Kidney tubule cell (primary cell): ENCODE results near the gene SCARF1.

Experiments
- DNase-seq: peaks from one replicate; pipeline ENCODE4 v3.0.0-alpha.2; 2018; ENCODE audit warnings: low spot score

Gene SCARF1

DNA sequence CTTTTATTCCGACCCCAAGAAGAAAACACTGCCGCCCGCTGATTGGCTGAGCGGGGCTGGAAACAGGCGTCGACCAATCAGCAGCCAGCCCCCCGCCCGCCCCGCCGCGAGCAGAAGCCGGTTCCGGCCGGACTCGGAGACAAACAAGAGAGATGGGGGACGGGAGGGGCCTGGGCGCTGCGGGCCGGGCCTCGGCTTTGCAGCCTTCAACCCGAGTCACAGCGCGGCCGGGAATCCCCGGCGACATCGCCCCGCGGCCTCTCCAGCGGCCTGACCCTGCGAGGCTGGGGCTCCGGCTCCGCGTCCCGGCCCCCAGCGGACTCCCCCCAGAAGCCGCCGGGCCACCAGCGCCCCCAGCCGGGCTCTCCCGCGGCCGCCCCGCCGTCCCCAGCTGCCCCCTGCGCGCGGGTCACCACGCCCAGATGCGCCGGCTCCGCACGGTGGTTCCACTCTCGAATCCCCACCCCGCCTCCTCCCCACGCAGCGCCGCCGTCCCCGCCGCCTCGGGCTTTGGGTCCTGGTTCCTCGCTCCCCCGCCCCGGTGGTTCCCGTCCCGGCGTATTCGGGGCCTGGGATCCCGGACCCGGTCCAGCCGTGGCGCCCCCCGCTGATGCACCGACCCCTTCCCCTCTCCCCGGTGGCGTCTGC lies 16.6 kb downstream of the SCARF1 start:
- DNase-seq: peak; percentile 95

DNA sequence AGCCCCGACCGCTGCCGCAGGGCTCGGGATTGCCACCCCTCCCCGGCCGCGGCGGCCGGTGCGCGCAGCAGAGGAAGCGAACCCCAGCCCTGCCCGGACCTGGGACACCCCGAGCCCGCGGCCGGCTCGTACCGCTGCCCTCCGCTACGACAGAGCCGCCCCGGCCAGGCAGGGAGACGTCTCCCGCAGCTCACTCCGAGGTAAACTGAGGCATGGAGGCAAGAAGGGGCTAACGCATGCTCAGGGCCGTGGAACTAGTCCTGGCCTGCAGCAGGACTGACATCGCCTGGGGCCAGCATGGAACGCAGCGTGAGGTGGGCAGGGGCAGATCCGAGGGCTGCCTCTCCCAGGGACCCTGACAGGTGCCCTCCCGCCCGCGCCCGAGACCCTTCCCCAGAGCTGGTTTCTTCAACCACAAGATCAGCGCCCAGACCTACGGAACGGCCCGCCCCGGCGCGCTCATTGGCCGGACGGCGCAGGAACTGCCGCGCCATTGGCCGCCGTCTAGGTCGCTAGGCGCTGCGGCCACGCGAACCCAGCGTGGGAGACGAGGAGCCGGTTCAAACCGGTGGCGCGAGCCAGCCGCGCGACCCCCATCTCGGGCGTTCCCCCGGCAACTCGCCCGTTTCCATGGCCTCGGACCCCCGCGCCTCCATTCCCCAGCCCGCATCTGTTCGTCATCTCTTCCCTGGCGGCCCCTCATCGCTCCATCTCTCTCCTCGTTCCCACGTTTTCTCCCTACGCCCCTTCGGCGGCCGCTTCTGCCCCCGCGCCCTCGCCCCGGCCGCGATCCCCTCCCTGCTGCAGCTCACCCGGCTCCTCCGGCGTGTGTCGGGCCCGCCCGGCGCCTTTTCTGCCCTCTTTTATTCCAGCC lies 17.3 kb downstream of the SCARF1 start, which contains the start of gene SLC43A2:
TSS of gene SLC43A2 (minus strand) at position 853 of the 874 bp plus-strand sequence. CDS start 960 bp downstream, outside the sequence.
- DNase-seq: peak; percentile 79

DNA sequence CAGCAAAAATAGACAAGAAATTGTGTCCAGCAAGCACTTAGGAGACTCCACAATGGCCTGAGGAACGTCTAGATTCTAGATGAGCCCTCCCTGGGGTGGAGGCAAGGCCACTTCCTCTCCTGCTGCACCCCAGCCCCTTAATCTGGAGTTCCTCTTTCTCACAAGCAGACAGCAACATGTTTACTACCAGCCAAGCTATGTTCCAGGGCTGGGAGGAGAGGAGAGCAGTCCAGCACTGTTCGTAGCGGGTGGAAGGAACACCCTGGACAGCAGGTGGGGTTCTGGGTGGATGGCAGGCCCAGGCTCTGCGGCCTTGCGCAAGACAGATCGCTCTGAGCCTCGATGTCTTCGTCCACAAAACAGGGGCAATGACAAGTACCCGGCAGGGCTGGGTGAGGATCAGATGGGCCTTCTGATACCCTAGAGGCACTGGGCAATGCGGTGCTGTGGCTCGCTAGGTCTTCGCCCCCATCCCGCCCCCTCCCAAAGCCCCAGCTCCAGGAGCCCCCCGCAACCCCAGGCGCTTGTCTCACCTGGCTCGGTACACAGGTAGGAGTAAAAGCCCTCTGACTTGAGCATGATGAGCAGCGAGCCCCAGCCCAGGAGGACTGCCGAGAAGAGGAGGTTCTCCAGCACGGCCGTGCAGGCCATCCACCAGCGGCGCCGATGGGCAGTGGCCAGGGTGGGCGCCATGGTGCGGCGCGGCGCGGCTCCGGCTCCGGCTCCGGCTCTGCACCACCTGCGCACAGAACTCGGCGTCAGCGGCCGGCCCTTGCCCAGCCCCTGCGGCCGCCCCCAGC lies 18.1 kb downstream of the SCARF1 start:
- no peak for DNase-seq

DNA sequence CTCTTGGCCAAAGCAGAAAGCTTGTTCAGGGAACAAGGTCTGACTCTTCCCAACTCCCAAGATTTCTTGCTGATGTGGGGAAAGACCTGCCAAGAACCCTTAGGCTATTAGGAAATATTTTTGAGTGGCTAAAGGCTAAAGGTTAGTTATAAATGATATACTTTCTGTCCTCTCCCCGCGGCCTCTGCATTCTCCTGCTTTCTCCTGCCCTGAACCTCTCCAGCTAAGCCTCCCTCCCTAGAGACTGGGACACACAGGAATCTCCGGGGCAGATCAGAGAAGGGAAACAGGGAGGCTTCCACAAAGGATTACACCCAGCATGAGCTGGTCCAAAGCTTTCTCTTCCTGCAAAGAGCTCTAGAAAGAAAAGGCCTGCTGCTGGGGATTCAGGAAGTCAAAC lies 19.2 kb downstream of the SCARF1 start:
- DNase-seq: no peak

DNA sequence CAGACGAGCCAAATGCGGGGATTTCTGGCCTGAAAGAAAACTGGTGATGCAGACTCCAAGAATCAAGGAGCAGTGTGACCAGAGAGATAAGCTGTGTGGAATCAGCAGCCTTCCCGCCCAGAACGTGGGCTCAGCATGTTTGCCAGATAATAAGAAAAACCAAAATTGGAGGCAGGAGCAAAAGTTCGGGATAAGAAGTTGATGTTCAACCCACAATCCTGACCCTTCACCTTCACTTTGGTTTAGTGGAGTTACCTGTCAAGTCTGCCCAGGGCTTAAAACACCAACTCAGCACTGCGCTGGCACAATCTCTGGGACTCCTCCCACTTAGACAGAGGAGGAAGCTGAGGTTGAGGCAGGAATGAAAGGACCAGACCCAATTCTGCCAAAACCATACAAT lies 20.0 kb downstream of the SCARF1 start:
- DNase-seq: no peak

DNA sequence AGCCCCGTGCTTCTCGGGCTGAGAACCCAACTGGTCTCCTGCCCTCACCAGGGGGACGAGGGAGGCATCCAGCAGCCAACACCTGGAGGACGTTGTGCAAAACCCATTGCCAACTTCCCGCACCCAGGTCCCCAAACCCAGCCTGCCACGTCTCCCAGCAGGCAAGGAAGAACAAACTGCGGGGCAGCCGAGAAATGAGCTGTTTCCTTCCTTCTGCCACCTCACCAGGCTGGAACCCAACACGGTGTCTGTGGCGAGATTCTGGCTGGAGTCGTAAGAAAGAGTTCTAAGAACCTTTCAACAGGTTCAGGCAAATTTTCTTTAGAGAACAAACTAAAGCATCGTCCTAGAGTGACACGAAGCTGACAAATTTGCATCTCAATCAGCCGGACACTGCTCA lies 20.5 kb downstream of the SCARF1 start:
- DNase-seq: no peak

DNA sequence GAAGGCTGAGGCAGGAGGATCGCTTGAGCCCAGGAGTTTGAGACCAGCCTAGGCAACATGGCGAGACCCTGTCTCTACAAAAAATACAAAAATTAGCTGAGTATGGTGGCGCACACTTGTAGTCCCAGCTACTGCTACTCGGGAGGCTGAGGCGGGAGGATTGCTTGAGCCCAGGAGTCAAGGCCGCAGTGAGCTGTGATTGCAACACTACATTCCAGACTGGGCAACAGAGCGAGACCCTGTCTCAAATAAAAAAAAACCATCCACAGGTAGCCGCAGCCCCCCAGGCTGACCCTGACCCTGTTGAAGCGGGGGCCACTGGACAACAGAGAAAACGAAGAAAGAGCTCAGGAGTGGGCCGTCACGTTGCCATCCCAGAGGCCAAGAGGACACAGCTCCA lies 20.9 kb downstream of the SCARF1 start:
- no peak for DNase-seq

DNA sequence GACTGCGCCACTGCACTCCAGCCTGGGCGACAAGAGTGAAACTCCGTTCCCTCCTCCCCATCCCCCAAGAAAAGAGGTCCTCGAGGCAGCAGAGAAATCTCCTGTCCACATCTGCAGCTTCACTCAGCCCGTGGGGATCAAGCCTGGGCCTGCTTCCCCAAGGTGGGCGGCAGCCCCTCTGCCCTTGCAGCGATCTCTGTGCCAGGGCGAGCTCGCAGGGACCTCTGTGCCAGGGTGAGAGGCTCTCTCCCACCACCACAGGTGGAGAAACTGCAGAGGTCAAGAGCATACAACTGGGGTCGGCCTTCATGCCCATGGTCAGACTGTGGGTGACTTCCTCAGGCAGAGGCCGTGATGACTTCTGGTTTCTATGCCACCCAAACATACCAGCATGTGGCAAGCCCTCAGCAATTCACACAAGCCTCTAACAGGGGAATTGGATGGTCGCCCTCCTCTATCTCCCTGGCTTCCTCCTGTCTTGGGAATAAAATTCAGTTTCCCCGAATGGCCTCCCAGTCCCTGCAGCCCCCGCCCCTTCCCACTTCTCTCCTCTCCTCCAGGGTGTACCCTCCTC lies 22.4 kb downstream of the SCARF1 start:
- DNase-seq: no peak

DNA sequence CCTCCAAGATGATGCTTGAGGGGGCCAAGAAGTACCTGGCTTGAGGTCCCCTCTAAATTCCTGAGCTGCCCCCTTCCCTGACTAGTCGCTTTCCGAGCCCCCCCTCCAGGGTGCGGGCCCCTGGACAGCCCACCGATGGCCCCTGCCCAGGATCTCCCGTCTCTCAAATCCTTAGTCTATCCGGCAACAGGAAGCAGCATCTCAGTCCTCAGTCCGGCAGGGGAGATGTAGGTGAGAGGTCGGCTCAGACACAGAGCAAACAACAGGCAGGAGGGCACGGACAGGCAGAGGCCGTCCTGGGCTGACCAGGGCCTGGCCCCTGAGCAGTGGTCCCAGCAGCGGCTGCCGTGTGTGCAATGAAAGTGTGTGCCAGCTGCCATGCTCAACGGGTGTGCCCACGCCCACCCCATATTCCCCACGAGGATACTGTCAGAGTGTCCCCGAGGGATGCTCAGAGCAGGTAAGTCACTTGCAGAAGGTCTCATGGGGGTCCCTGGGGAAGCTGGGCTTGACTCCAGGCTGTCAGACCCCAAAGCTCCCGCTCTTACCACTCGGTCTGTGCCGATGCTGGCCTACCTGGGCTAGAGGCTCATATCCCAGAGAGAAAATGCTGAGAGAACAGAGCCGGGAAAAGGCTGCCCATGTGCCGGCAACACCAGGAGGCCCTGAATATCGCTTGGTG lies 24.1 kb downstream of the SCARF1 start:
- DNase-seq: no peak

DNA sequence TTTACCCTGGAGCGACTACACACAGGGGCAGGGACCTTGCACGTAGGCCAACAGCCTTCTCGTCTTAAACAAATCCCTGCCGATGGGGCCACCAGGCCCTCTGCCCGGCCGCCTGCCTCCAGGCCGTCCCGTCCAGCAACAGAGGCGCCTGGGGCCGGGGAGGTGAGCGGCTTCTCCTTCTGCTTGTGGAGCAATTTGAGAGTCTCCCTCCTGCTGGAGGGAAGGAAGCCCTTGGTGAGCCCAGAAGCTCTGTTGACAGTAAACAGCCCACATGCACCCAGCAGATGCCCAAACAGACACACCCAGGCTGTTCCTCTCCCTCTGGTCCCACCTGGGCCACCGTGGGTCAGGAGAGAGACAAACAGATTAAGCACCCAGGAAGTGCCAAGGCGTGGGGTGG lies 25.0 kb downstream of the SCARF1 start:
- no peak for DNase-seq

DNA sequence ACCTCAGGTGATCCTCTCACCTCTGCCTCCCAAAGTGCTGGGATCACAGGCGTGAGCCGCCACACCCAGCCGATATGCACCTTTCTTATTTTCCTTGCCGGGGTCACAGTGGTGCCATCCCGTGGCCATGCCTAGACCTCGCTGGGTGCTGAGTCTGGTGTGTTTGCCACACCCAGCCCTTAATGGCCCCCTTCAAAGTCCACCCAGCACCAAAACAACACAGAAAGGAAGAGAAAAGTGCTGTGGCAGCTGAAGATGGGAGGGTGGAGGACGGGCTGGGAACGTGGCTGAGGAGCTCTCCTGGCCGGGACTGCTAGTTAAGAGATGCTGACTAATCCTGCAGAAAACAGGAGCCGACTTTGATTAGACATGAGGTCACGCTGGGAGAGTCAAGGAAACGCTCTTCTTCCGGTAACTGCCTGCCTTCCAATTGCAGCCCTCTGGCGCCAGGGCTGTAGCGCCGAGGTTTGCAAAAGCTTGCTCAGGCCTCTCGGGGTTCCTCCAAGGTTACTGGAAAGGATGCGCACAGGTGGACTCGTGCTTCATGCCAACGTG lies 27.8 kb downstream of the SCARF1 start:
- peak; percentile 85 for DNase-seq

DNA sequence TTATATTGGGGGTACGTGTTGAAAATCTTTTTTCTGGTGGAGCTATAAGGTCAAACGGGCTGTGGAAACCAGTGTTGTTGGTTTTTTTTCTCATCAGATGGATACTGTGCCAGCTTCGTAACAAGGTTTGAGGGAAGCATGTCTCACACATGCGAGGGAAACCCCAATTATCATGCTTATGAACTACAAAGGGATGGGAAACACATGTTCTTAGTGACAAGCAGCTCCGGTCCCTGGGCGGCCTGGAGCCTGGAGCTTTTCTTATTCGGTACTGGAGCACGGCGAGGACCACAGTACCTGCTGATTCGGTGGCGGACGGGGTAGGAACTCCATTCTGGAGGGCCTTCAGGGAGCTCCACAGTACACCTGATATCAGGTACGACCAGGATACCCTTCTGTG lies 29.4 kb downstream of the SCARF1 start:
- no peak for DNase-seq

DNA sequence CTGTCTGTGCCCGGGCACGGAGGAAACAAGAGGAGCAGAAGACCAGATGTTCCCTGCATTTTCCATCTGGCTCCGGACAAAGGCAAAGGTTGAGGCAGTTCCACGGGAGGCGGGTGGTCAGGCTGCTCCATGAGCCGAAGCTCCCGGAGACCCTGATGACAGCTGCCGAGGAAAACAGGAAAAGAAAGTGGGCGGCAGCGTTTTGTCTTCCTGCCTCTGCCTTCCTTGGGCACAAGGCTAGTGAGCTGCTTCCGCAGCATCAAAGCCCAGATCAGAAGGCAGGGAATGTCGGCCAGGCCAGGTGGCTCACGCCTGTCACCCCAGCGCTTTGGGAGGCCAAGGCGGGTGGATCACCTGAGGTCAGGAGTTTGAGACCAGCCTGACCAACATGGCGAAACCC lies 33.1 kb downstream of the SCARF1 start:
- DNase-seq: no peak

DNA sequence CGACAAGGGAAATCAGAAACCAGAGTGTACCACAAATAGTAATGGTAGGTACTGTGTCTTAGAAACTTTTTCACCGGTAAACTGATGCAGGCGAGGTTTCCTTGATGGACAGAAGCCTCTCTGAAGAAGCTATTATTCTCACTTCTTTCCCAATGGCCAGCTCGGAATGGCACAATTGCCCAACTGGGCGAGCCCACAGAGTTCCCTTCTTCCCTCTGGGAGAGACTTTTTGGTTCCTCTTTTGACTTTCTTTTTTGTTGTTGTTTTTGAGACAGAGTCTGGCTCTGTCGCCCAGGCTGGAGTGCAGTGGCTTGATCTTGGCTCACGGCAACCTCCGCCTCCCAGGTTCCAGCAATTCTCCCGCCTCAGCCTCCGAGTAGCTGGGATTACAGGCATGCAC lies 33.8 kb downstream of the SCARF1 start:
- no peak for DNase-seq

DNA sequence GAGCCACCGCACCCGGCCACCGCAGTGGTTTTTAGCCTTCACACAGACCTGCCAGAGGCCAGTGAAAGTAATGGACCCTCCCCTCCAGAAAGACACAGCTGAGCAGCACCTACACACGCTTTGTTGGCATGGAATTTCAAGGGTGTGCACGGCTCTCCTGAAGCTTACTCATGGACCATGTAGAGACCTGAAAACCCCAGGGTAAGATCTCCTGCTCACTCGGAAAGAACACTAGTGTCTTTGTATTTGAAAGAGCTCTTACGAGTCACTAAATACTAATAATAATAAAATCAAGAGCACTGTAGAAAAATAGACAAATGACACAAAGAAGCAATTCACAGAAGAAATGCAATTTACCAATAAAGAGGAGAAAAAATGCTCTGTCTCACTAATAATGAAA lies 36.9 kb downstream of the SCARF1 start:
- peak; percentile 36 for DNase-seq

DNA sequence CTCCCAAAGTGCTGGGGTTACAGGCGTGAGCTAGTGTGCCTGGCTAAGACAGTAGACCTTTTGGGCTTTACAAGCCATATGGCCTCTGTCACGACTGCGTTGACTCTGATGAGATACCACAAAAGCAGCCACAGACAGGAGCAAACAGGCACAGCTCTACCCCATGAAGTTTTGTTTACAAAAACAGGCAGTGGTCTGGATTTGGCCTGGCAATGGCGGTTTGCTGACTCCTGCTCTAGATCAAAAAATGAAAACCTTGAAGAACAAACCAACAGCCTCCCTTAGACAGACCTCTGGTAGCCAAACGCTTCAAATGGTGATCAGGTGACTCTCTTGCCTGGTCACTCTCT lies 37.6 kb downstream of the SCARF1 start:
- DNase-seq: no peak

DNA sequence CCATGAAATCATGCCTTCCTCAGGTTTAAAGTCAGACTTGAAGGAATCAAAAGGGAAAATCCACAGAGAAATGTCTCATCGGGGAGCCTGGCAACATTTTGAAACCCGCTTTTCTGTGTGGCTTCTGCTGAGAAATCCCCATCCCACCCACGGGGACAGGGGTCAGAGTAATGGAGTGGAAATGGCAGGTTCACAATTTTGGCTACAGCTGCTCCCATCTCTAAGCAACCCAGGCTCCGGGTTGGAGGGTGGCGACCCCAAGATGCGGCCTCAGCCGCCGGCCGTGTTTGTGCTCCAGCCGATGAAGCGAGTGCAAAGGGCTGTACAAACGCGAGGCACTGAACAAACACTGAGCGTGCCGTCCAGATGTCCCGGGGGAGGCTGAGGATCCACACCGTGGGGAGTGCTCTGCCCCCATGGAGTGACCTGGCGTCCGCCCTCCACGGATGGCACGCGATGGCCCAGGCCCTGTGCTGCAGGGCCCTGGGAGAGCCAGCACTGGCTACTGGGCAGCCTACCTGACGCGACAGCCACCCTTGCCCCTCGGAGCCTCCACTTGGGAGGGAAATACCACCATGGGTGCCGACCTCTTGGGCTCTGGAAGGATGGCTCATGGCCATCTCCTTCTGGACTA lies 39.1 kb downstream of the SCARF1 start:
- no peak for DNase-seq

DNA sequence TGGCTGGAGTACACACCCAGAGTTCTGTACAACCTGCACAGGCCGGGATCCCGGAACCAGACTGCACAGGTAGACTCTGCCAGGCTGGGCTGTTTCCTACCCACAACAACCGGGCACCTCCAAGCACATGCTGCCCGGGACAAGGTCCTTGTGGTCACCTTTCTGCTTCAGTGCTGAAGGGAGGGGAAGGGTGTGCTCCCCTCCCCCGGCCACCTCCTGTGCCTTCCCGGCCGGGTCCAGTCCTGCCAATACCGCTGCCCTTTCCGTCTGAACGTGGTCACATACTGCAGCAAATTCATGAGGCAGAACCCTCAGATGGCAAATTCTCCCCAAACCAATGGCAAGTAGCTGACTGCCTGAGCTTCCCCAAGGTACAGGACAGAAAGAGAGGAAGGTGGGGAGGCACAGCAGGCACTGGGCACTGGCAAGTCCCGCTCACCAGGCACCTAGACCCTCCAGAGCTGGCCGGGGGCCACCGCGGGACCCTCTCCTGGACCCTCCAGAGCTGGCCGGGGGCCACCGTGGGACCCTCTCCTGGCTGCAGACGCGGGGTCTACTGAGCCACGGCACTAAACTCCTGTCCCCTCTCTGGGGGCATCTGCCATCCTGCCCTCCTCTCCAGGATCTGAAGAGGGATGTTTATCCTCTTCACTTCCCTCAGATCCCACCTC lies 39.7 kb downstream of the SCARF1 start:
- peak; percentile 42 for DNase-seq

DNA sequence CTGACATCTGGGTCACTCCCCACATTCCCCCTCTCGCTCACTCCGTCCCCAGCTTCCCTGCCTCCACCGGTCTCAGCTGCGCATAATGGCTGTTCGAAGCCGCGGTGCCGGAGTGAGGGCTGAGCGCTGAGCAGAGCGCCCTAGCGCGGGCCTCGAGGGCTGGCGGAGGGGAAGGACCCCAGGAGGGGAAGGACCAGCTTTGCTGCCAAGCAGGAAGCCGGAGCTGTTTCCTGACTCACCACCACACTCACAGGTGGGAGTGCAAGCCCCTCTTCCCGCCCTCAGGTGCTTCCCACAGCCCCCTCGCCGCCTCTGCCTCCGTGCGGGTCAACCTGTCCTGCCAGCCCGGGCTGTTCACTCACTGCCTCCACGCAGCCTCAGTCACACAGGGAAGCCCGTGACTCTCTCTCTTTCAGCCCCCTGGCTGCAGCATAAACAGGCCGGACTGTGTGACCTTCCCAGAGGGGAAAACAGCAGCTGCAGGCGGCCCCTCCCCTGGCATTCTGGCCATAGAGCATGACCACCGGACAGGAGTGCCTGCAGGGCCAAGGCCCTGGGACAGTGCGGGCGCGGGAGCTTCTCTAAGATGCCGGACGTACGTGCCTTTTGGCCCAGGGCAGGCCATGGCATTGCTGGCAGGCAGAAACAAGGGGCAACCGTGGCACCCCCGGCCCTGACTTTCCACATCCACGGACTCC lies 40.6 kb downstream of the SCARF1 start:
- no peak for DNase-seq

DNA sequence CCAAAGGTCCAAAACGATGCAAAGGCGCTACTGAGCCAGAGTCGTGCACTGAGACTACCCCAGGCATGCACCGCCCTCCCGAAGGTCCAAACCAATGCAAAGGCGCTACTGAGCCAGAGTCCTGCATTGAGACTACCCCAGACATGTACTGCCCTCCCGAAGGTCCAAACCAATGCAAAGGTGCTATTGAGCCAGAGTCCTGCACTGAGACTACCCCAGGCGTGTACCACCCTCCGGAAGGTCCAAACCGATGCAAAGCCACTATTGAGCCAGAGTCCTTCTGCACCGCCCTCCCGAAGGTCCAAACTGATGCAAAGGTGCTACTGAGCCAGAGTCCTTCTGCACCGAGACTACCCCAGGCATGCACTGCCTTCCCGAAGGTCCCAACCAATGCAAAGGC lies 44.0 kb downstream of the SCARF1 start:
- no peak for DNase-seq
